Calu3 (cell line): ENCODE measurements around the gene ALG5. TPM values are rescaled to one million over a fixed set of nuclear protein-coding genes. Genes with fewer than 3 reads are reported as not detected.

Source experiments
- BruUV-seq: library from RNA; stranded (reverse); fragments of 400-500 nt; replicated peaks from 2 replicates; lab custom pipeline; 2021; lab: Mats Ljungman, UMichigan
- CTCF ChIA-PET: fragments of 300-600 bp; sonication (Branson Sonifier 250); formaldehyde crosslinking; loops from one replicate; lab custom pipeline; 2022; ENCODE audit warnings: antibody characterized with exemption; lab: Charles Lee
- DNase-seq: peaks from one replicate; pipeline ENCODE4 v3.0.0; 2022
- H3K27ac Mint-ChIP-seq: one replicate; pipeline ENCODE4 v1.8.0; 2022; ENCODE audit warnings: mixed read lengths; ENCODE audit not compliant: unreplicated experiment
- H3K27me3 Mint-ChIP-seq: one replicate; pipeline ENCODE4 v1.8.0; 2022; ENCODE audit warnings: mixed read lengths; ENCODE audit not compliant: unreplicated experiment
- H3K36me3 Mint-ChIP-seq: one replicate; pipeline ENCODE4 v1.8.0; 2022; ENCODE audit warnings: mild to moderate bottlenecking, moderate library complexity, mixed read lengths; ENCODE audit not compliant: insufficient read depth, unreplicated experiment
- H3K4me1 Mint-ChIP-seq: one replicate; pipeline ENCODE4 v1.8.0; 2022; ENCODE audit warnings: mild to moderate bottlenecking, low read depth, mixed read lengths; ENCODE audit not compliant: unreplicated experiment
- H3K4me3 Mint-ChIP-seq: one replicate; pipeline ENCODE4 v1.8.0; 2022; ENCODE audit warnings: mild to moderate bottlenecking, low read depth, moderate library complexity, mixed read lengths; ENCODE audit not compliant: unreplicated experiment
- H3K9me3 Mint-ChIP-seq: one replicate; pipeline ENCODE4 v1.8.0; 2022; ENCODE audit warnings: low read depth, mixed read lengths; ENCODE audit not compliant: unreplicated experiment
- CTCF ChIP-seq: fragments of 200-600 bp; IDR thresholded peaks from one replicate; pipeline ENCODE4 v1.8.0; 2022; ENCODE audit warnings: antibody characterized with exemption; ENCODE audit not compliant: unreplicated experiment
- intact Hi-C: fragments of 100-400 bp; cut with micrococcal nuclease; formaldehyde crosslinking; loops from one replicate; pipeline ENCODE4 v1.10.0; 2022; ENCODE audit not compliant: unreplicated experiment
- total RNA-seq: library from RNA; stranded (reverse); gene quantifications from 2 replicates; pipeline ENCODE4 v1.2.3, GENCODE V29; 2022

The ALG5 gene
- total RNA-seq, 1 experiment from 2014 or later: 35.7 TPM

GRCh38 chr13:36981156-36981743 is 17.9 kb downstream of the ALG5 start:
- no peaks in the 10 kb centered on the region for H3K27me3 Mint-ChIP-seq
- peak; percentile 16 for TF ChIP-seq CTCF
- H3K36me3 Mint-ChIP-seq: peaks cover 18% of the 10 kb centered on the region
- BruUV-seq: no TSS peak
- no peaks in the 10 kb centered on the region for H3K9me3 Mint-ChIP-seq
- DNase-seq: no peak
- H3K27ac Mint-ChIP-seq: no peak overlapping the region
- no peaks in the 10 kb centered on the region for H3K4me1 Mint-ChIP-seq
- CTCF ChIA-PET: interaction anchor here (0.6 to 1.7 kb wide), 3 partner anchors 19 to 123 kb away, joined by 3 to 11 read pairs (median 3); no protein-coding TSS in a partner anchor
- intact Hi-C loops: loop anchor here (1.0 to 10.0 kb wide), 3 partner anchors 123 to 699 kb away; no protein-coding TSS in a partner anchor
- H3K4me3 Mint-ChIP-seq: no peak overlapping the region

GRCh38 chr13:36979361-36980050 is 19.6 kb downstream of the ALG5 start:
- Mint-ChIP-seq H3K4me1 (no peaks in the 10 kb centered on the region), H3K36me3 (peaks cover 17% of the 10 kb centered on the region), H3K9me3 (no peaks in the 10 kb centered on the region), H3K4me3 (no peak overlapping the region), H3K27me3 (no peaks in the 10 kb centered on the region), H3K27ac (no peak overlapping the region)
- TF ChIP-seq CTCF: no peak
- DNase-seq: no peak
- intact Hi-C loops: loop anchor here (5.0 to 10.0 kb wide), 2 partner anchors 555 to 697 kb away; no protein-coding TSS in a partner anchor
- BruUV-seq: no TSS peak
- CTCF ChIA-PET: no interaction called here

GRCh38 chr13:36975172-36975571 is 24.0 kb downstream of the ALG5 start:
- intact Hi-C loops: no loop called here
- no peaks in the 10 kb centered on the region for H3K4me1 Mint-ChIP-seq
- BruUV-seq: no TSS peak
- no peak overlapping the region for H3K4me3 Mint-ChIP-seq
- CTCF ChIA-PET: no interaction called here
- no peak overlapping the region for H3K27ac Mint-ChIP-seq
- H3K27me3 Mint-ChIP-seq: no peaks in the 10 kb centered on the region
- H3K9me3 Mint-ChIP-seq: no peaks in the 10 kb centered on the region
- TF ChIP-seq CTCF: no peak
- DNase-seq: no peak
- H3K36me3 Mint-ChIP-seq: peaks cover 9% of the 10 kb centered on the region

- H3K27ac Mint-ChIP-seq: no peak overlapping the region
- CTCF ChIA-PET: no interaction called here
- H3K9me3 Mint-ChIP-seq: no peaks in the 10 kb centered on the region
- H3K36me3 Mint-ChIP-seq: peaks cover 9% of the 10 kb centered on the region
- H3K4me3 Mint-ChIP-seq: no peak overlapping the region
- no peaks in the 10 kb centered on the region for H3K4me1 Mint-ChIP-seq
- BruUV-seq: no TSS peak
- DNase-seq: no peak
- intact Hi-C loops: no loop called here
- H3K27me3 Mint-ChIP-seq: no peaks in the 10 kb centered on the region
- no peak for TF ChIP-seq CTCF
These were observed 25.4 kb downstream of the ALG5 start for GRCh38 chr13:36973621-36974295.
